Breast epithelium (tissue), 3 donors: ENCODE data around the gene CTIF.

Experiments
- POLR2A ChIP-seq: fragments of 450-650 bp; IDR thresholded peaks from one replicate; pipeline ENCODE4 v1.6.1; 2016; ENCODE audit warnings: antibody characterized with exemption, mild to moderate bottlenecking, moderate library complexity
- POLR2AphosphoS5 ChIP-seq, 3 donors: sonication (generic); formaldehyde crosslinking; IDR thresholded peaks; one replicate each; pipeline ENCODE4 v1.6.1; 2017; ENCODE audit warnings: antibody characterized with exemption in 3 of 3

DNA sequence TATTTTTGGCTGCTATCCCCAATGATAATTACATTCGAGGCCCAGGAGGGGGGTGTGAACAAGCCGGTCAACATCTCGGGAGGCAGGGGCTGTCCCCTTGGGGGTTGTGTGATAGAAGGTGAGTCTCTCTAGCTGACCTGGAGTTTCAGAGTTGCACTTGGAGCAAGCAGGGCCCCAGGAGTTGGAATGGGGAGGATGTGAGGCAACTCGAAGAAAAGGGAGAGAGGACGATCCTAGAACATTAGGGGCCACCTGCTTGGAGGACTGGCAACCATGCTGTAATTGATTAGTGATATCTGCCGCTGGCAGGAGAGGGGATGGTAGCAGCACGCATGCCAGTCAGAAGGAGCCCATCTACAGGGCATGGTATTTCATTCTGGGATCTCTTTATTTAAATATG, 122.6 kb downstream of the CTIF start:
- no peak for TF ChIP-seq POLR2AphosphoS5 (IDR thresholded peaks at IDR 0.05)
- no peak for TF ChIP-seq POLR2A
